Keratinocyte (primary cell): ENCODE results near the gene SLC51B.

Source experiments
- CTCF ChIP-seq, 3 experiments: IDR thresholded peaks in 1 of 3; conservative IDR thresholded peaks in 1 of 3; optimal IDR thresholded peaks in 1 of 3; 2 replicates in 2 of 3; 3 replicates in 1 of 3; pipeline versions ENCODE3 to v1.5.1; 2011; ENCODE audit warnings: low read length in 3 of 3, mild to moderate bottlenecking in 3 of 3, moderate library complexity in 2 of 3, control low read depth in 1 of 3, inconsistent platforms in 1 of 3; ENCODE audit not compliant: insufficient read depth in 2 of 3; ENCODE audit errors: extremely low read depth in 1 of 3
- EZH2 ChIP-seq: IDR thresholded peaks from one replicate; pipeline ENCODE4 v1.6.1; 2012; ENCODE audit warnings: inconsistent platforms, mild to moderate bottlenecking, low read length, moderate library complexity

- TF ChIP-seq CTCF (optimal IDR thresholded peaks at IDR 0.05 in 1 of 3, IDR thresholded peaks at IDR 0.05 in 1 of 3, conservative IDR thresholded peaks at IDR 0.05 in 1 of 3; ENCODE audit: extremely low read depth in 1 of 3, insufficient read depth in 2 of 3, low read length in 3 of 3), result no peak
- no peak for TF ChIP-seq EZH2
Measured at GRCh38 chr15:65089206-65089824, 44.1 kb downstream of the SLC51B start.
